Trophoblast cell (in vitro differentiated cells and primary cell): Measurements from ENCODE around the gene TNS1.

Source experiments
- DNase-seq, 2 donors: peaks; one replicate each; pipeline ENCODE4 v3.0.0-alpha.2; 2016
- H2AFZ ChIP-seq: 2 replicates; pipeline ENCODE4 v1.6.1; 2013; ENCODE audit warnings: low read length, moderate library complexity, mild to moderate bottlenecking; ENCODE audit not compliant: insufficient read depth, poor library complexity
- H2AK5ac ChIP-seq: 2 replicates; pipeline ENCODE4 v1.6.1; 2013; ENCODE audit warnings: mild to moderate bottlenecking, low read length
- H2BK120ac ChIP-seq: 2 replicates; pipeline ENCODE4 v1.6.1; 2013; ENCODE audit warnings: low read length, mild to moderate bottlenecking, moderate library complexity; ENCODE audit not compliant: insufficient read depth, poor library complexity
- H2BK12ac ChIP-seq: 2 replicates; pipeline ENCODE4 v1.6.1; 2013; ENCODE audit warnings: mild to moderate bottlenecking, low read length, moderate library complexity
- H2BK5ac ChIP-seq: 2 replicates; pipeline ENCODE4 v1.6.1; 2013; ENCODE audit warnings: low read length, low read depth, moderate library complexity, mild to moderate bottlenecking; ENCODE audit not compliant: poor library complexity
- H3K14ac ChIP-seq: 2 replicates; pipeline ENCODE4 v1.6.1; 2013; ENCODE audit warnings: mild to moderate bottlenecking, low read length
- H3K18ac ChIP-seq: 2 replicates; pipeline ENCODE4 v1.6.1; 2013; ENCODE audit warnings: mild to moderate bottlenecking, low read length
- H3K23ac ChIP-seq: 2 replicates; pipeline ENCODE4 v1.6.1; 2013; ENCODE audit warnings: low read length
- H3K27ac ChIP-seq: 2 replicates; pipeline ENCODE4 v1.5.1; 2013; ENCODE audit warnings: low read depth, mild to moderate bottlenecking, inconsistent platforms, low read length, moderate library complexity
- H3K27me3 ChIP-seq: 2 replicates; pipeline ENCODE4 v1.6.1; 2013; ENCODE audit warnings: inconsistent platforms, mild to moderate bottlenecking, low read length, moderate library complexity; ENCODE audit not compliant: insufficient read depth
- H3K36me3 ChIP-seq, 2 experiments: 1 replicate in 1 of 2; 2 replicates in 1 of 2; pipeline ENCODE4 v1.6.1; 2013; ENCODE audit warnings: low read length in 2 of 2, mild to moderate bottlenecking in 2 of 2, moderate library complexity in 1 of 2; ENCODE audit not compliant: insufficient read depth in 2 of 2, control insufficient read depth in 1 of 2
- H3K4ac ChIP-seq: 2 replicates; pipeline ENCODE4 v1.6.1; 2013; ENCODE audit warnings: low read depth, mild to moderate bottlenecking, low read length, moderate library complexity
- H3K4me1 ChIP-seq, 2 experiments: 1 replicate in 1 of 2; 2 replicates in 1 of 2; pipeline ENCODE4 v1.6.1; 2013; ENCODE audit warnings: low read length in 2 of 2, mild to moderate bottlenecking in 2 of 2, moderate library complexity in 1 of 2; ENCODE audit not compliant: insufficient read depth in 2 of 2, control insufficient read depth in 1 of 2
- H3K4me2 ChIP-seq: 2 replicates; pipeline ENCODE4 v1.6.1; 2013; ENCODE audit warnings: inconsistent platforms, mild to moderate bottlenecking, low read length, moderate library complexity
- H3K4me3 ChIP-seq: 2 replicates; pipeline ENCODE4 v1.5.1; 2013; ENCODE audit warnings: mild to moderate bottlenecking, low read depth, low read length, inconsistent platforms
- H3K79me1 ChIP-seq: one replicate; pipeline ENCODE4 v1.6.1; 2013; ENCODE audit warnings: low read length
- H3K79me2 ChIP-seq: 2 replicates; pipeline ENCODE4 v1.6.1; 2013; ENCODE audit warnings: low read length, mild to moderate bottlenecking; ENCODE audit not compliant: control insufficient read depth, insufficient read depth, poor library complexity
- H3K9ac ChIP-seq: 2 replicates; pipeline ENCODE4 v1.6.1; 2013; ENCODE audit warnings: mild to moderate bottlenecking, low read length
- H3K9me3 ChIP-seq: 2 replicates; pipeline ENCODE4 v1.6.1; 2013; ENCODE audit warnings: low read depth, mild to moderate bottlenecking, control low read depth, inconsistent platforms, low read length; ENCODE audit not compliant: insufficient read depth
- H4K12ac ChIP-seq: 2 replicates; pipeline ENCODE4 v1.6.1; 2013; ENCODE audit warnings: low read depth, mild to moderate bottlenecking, low read length, moderate library complexity
- H4K8ac ChIP-seq: 2 replicates; pipeline ENCODE4 v1.6.1; 2013; ENCODE audit warnings: low read depth, mild to moderate bottlenecking, low read length, moderate library complexity
- H4K91ac ChIP-seq: one replicate; pipeline ENCODE4 v1.6.1; 2013; ENCODE audit warnings: low read depth, mild to moderate bottlenecking, low read length, moderate library complexity
- WGBS: extraction: QIAGEN DNeasy Blood & Tissue Kit; methylation state at CpG from one replicate; pipeline ENCODE4 v1.1.7; 2013; ENCODE audit warnings: missing lambda C conversion rate; ENCODE audit not compliant: insufficient read length, insufficient coverage; ENCODE audit errors: extremely low coverage; 5-methylcytosine and 5-hydroxymethylcytosine counted together

TNS1 gene

GRCh38 chr2:217988014-217988839 lies 14.6 kb downstream of the TNS1 start:
- Histone ChIP-seq H3K4me1 (peaks cover 8 to 11% of the 10 kb centered on the region in 2 experiments), H4K12ac (no peak overlapping the region), H3K18ac (no peak overlapping the region), H3K36me3 (no peaks in the 10 kb centered on the region), H3K79me1 (peaks cover 2% of the 10 kb centered on the region), H3K23ac (no peak overlapping the region), H3K4ac (no peak overlapping the region), H3K14ac (no peak overlapping the region), H2AFZ (no peak overlapping the region), H3K4me3 (no peak overlapping the region), H4K8ac (no peak overlapping the region), H2BK12ac (no peak overlapping the region), H2BK5ac (no peak overlapping the region), H3K9me3 (peaks cover 7% of the 10 kb centered on the region), H3K4me2 (peak overlapping the region; percentile 53), H3K79me2 (no peaks in the 10 kb centered on the region), H4K91ac (no peak overlapping the region), H3K27ac (peak overlapping the region; percentile 52), H2BK120ac (no peak overlapping the region), H3K9ac (no peak overlapping the region), H2AK5ac (no peak overlapping the region), H3K27me3 (no peaks in the 10 kb centered on the region)
- DNase-seq: peak; percentile 87 to 92
- WGBS: no CpG with 5 or more reads among the region's 13 CpGs

- no peak for DNase-seq
- no peak overlapping the region for H2BK120ac ChIP-seq
- H4K12ac ChIP-seq: no peak overlapping the region
- no peak overlapping the region for H3K4me2 ChIP-seq
- H4K91ac ChIP-seq: no peak overlapping the region
- H3K18ac ChIP-seq: no peak overlapping the region
- peaks cover 8 to 11% of the 10 kb centered on the region in 2 experiments for H3K4me1 ChIP-seq
- H3K79me1 ChIP-seq: peaks cover 2% of the 10 kb centered on the region
- no peak overlapping the region for H3K14ac ChIP-seq
- H2BK5ac ChIP-seq: no peak overlapping the region
- H3K27me3 ChIP-seq: no peaks in the 10 kb centered on the region
- H2AK5ac ChIP-seq: no peak overlapping the region
- no peak overlapping the region for H3K27ac ChIP-seq
- H3K36me3 ChIP-seq: no peaks in the 10 kb centered on the region
- no peak overlapping the region for H2AFZ ChIP-seq
- H3K9ac ChIP-seq: no peak overlapping the region
- no peak overlapping the region for H3K23ac ChIP-seq
- H4K8ac ChIP-seq: no peak overlapping the region
- no peaks in the 10 kb centered on the region for H3K79me2 ChIP-seq
- H2BK12ac ChIP-seq: no peak overlapping the region
- no peak overlapping the region for H3K4ac ChIP-seq
- peaks cover 7% of the 10 kb centered on the region for H3K9me3 ChIP-seq
- WGBS: no CpG with 5 or more reads among the region's 4 CpGs
- H3K4me3 ChIP-seq: no peak overlapping the region
These were observed 15.4 kb downstream of the TNS1 start for GRCh38 chr2:217987391-217987790.

- no peak for DNase-seq
- Histone ChIP-seq H3K27ac (no peak overlapping the region), H3K18ac (no peak overlapping the region), H3K79me1 (peaks cover 2% of the 10 kb centered on the region), H3K4me1 (peaks cover 8 to 11% of the 10 kb centered on the region in 2 experiments), H3K4me3 (no peak overlapping the region), H3K4me2 (no peak overlapping the region), H3K23ac (no peak overlapping the region), H3K27me3 (no peaks in the 10 kb centered on the region), H4K12ac (no peak overlapping the region), H2BK5ac (no peak overlapping the region), H3K79me2 (no peaks in the 10 kb centered on the region), H3K14ac (no peak overlapping the region), H4K8ac (no peak overlapping the region), H4K91ac (no peak overlapping the region), H3K36me3 (no peaks in the 10 kb centered on the region), H2BK120ac (no peak overlapping the region), H2BK12ac (no peak overlapping the region), H3K9ac (no peak overlapping the region), H3K9me3 (peaks cover 7% of the 10 kb centered on the region), H2AFZ (no peak overlapping the region), H3K4ac (no peak overlapping the region), H2AK5ac (no peak overlapping the region)
- no CpG with 5 or more reads among the region's 16 CpGs for WGBS
These were observed 16.4 kb downstream of the TNS1 start for GRCh38 chr2:217986256-217986961.

GRCh38 chr2:217983276-217984233 lies 19.2 kb downstream of the TNS1 start:
- H3K9ac ChIP-seq: no peak overlapping the region
- no peak overlapping the region for H2AK5ac ChIP-seq
- no peak overlapping the region for H3K18ac ChIP-seq
- H3K23ac ChIP-seq: no peak overlapping the region
- H4K12ac ChIP-seq: no peak overlapping the region
- no peak overlapping the region for H2BK120ac ChIP-seq
- no peak overlapping the region for H3K4me3 ChIP-seq
- H3K4ac ChIP-seq: no peak overlapping the region
- no peaks in the 10 kb centered on the region for H3K79me2 ChIP-seq
- H4K91ac ChIP-seq: no peak overlapping the region
- H2BK5ac ChIP-seq: no peak overlapping the region
- no peak overlapping the region for H2AFZ ChIP-seq
- H2BK12ac ChIP-seq: no peak overlapping the region
- peaks cover 7 to 15% of the 10 kb centered on the region in 2 experiments for H3K4me1 ChIP-seq
- H3K27me3 ChIP-seq: no peaks in the 10 kb centered on the region
- H3K14ac ChIP-seq: no peak overlapping the region
- WGBS: no CpG with 5 or more reads among the region's 20 CpGs
- H3K79me1 ChIP-seq: peaks cover 2% of the 10 kb centered on the region
- H3K27ac ChIP-seq: no peak overlapping the region
- H3K9me3 ChIP-seq: peaks cover 3% of the 10 kb centered on the region
- no peak for DNase-seq
- no peak overlapping the region for H3K4me2 ChIP-seq
- no peaks in the 10 kb centered on the region for H3K36me3 ChIP-seq
- H4K8ac ChIP-seq: no peak overlapping the region
